IMR-90 (cell line): ENCODE data around the gene TEAD2. TPM values are rescaled to one million over a fixed set of nuclear protein-coding genes. Genes with fewer than 3 reads are reported as not detected.

Experiments
- ATAC-seq: fragments of 200-7000 bp; cut with Tn5 transposase; 2 replicates; pipeline ENCODE4 v1.9.1; 2020; ENCODE audit warnings: low read depth, mild to moderate bottlenecking, moderate library complexity
- BruUV-seq: library from RNA; stranded (reverse); fragments of 400-500 nt; replicated peaks from 2 replicates; lab custom pipeline; 2021; lab: Mats Ljungman, UMichigan
- CTCF ChIA-PET: fragments of 300-600 bp; formaldehyde crosslinking; extraction: SDS; loops from one replicate; lab custom pipeline; 2021; ENCODE audit warnings: antibody characterized with exemption; lab: Yijun Ruan, JAX
- POLR2A ChIA-PET: fragments of 300-600 bp; sonication (Branson Sonifier 250); formaldehyde crosslinking; loops from one replicate; lab custom pipeline; 2022; ENCODE audit warnings: antibody characterized with exemption; ENCODE audit not compliant: unreplicated experiment; lab: Charles Lee
- DNase-seq: peaks from one replicate; pipeline ENCODE4 v3.0.0; 2013
- H2AFZ ChIP-seq: replicated peaks from 2 replicates; pipeline ENCODE3; 2013; ENCODE audit warnings: low read length, mild to moderate bottlenecking; ENCODE audit not compliant: poor library complexity
- H2AK5ac ChIP-seq: 2 replicates; pipeline ENCODE4 v1.6.1; 2013; ENCODE audit warnings: low read depth, low read length, inconsistent platforms
- H2AK9ac ChIP-seq: replicated peaks from 2 replicates; pipeline ENCODE3; 2013; ENCODE audit warnings: mild to moderate bottlenecking, low read depth, low read length, moderate library complexity; ENCODE audit not compliant: poor library complexity
- H2BK120ac ChIP-seq: 2 replicates; pipeline ENCODE4 v1.6.1; 2013; ENCODE audit warnings: low read depth, low read length, inconsistent platforms
- H2BK15ac ChIP-seq: 3 replicates; pipeline ENCODE4 v1.6.1; 2013; ENCODE audit warnings: low read depth, low read length, inconsistent platforms
- H2BK20ac ChIP-seq: 2 replicates; pipeline ENCODE4 v1.6.1; 2013; ENCODE audit warnings: low read depth, mild to moderate bottlenecking, inconsistent platforms, low read length, moderate library complexity
- H2BK5ac ChIP-seq: 2 replicates; pipeline ENCODE4 v1.6.1; 2013; ENCODE audit warnings: mild to moderate bottlenecking, low read depth, low read length, inconsistent platforms; ENCODE audit not compliant: poor library complexity, severe bottlenecking
- H3K14ac ChIP-seq: replicated peaks from 2 replicates; pipeline ENCODE4 v1.6.1; 2013; ENCODE audit warnings: low read depth, low read length, inconsistent platforms
- H3K18ac ChIP-seq: 2 replicates; pipeline ENCODE4 v1.6.1; 2013; ENCODE audit warnings: low read depth, low read length, control low read depth
- H3K23ac ChIP-seq: 2 replicates; pipeline ENCODE4 v1.6.1; 2013; ENCODE audit warnings: low read depth, low read length, inconsistent platforms
- H3K27ac ChIP-seq: 2 replicates; pipeline ENCODE4 v1.5.1; 2013; ENCODE audit warnings: mild to moderate bottlenecking, control low read depth, low read length; ENCODE audit not compliant: insufficient read depth
- H3K27me3 ChIP-seq: 2 replicates; pipeline ENCODE4 v1.6.1; 2013; ENCODE audit warnings: low read length; ENCODE audit not compliant: control insufficient read depth, insufficient read depth
- H3K36me3 ChIP-seq: 2 replicates; pipeline ENCODE4 v1.6.1; 2013; ENCODE audit warnings: low read length, mixed read lengths; ENCODE audit not compliant: control insufficient read depth, insufficient read depth
- H3K4ac ChIP-seq: 2 replicates; pipeline ENCODE4 v1.6.1; 2013; ENCODE audit warnings: low read depth, low read length, inconsistent platforms
- H3K4me1 ChIP-seq: 2 replicates; pipeline ENCODE4 v1.6.1; 2013; ENCODE audit warnings: low read length, mixed read lengths; ENCODE audit not compliant: control insufficient read depth, insufficient read depth
- H3K4me2 ChIP-seq: 2 replicates; pipeline ENCODE4 v1.6.1; 2013; ENCODE audit warnings: low read depth, mild to moderate bottlenecking, control low read depth, low read length, moderate library complexity
- H3K4me3 ChIP-seq: 2 replicates; pipeline ENCODE4 v1.5.1; 2013; ENCODE audit warnings: low read depth, mild to moderate bottlenecking, control low read depth, low read length, moderate library complexity; ENCODE audit not compliant: insufficient read depth
- H3K56ac ChIP-seq: 2 replicates; pipeline ENCODE4 v1.6.1; 2013; ENCODE audit warnings: low read length, inconsistent platforms; ENCODE audit not compliant: insufficient read depth; ENCODE audit errors: extremely low read depth
- H3K79me1 ChIP-seq, 2 experiments: 2 replicates each; pipeline ENCODE4 v1.6.1; 2013; ENCODE audit warnings: low read length in 2 of 2, inconsistent platforms in 1 of 2, low read depth in 1 of 2
- H3K9ac ChIP-seq: 2 replicates; pipeline ENCODE4 v1.6.1; 2013; ENCODE audit warnings: low read depth, low read length, control low read depth
- H3K9me1 ChIP-seq: 2 replicates; pipeline ENCODE4 v1.6.1; 2013; ENCODE audit warnings: low read length, inconsistent platforms; ENCODE audit not compliant: insufficient read depth
- H3K9me3 ChIP-seq: 2 replicates; pipeline ENCODE4 v1.6.1; 2013; ENCODE audit warnings: low read length; ENCODE audit not compliant: control insufficient read depth, insufficient read depth
- H4K20me1 ChIP-seq: 2 replicates; pipeline ENCODE4 v1.6.1; 2013; ENCODE audit warnings: low read length, inconsistent platforms; ENCODE audit not compliant: insufficient read depth
- H4K5ac ChIP-seq: 2 replicates; pipeline ENCODE4 v1.6.1; 2013; ENCODE audit warnings: mild to moderate bottlenecking, low read depth, low read length, control low read depth
- H4K8ac ChIP-seq, 2 experiments: 2 replicates each; pipeline ENCODE4 v1.6.1; 2013; ENCODE audit warnings: low read depth in 2 of 2, low read length in 2 of 2, control low read depth in 1 of 2, inconsistent platforms in 1 of 2
- H4K91ac ChIP-seq: 2 replicates; pipeline ENCODE4 v1.6.1; 2013; ENCODE audit warnings: low read depth, low read length, inconsistent platforms; ENCODE audit not compliant: insufficient read depth
- BHLHE40 ChIP-seq: fragments of 150-350 bp; IDR thresholded peaks from 2 replicates; pipeline ENCODE4 v1.6.1; 2016; ENCODE audit warnings: mild to moderate bottlenecking, low read depth, low read length
- CEBPB ChIP-seq: IDR thresholded peaks from 2 replicates; pipeline ENCODE4 v1.6.1; 2012; ENCODE audit warnings: low read depth, low read length, improper control_type of control experiment
- CHD1 ChIP-seq: IDR thresholded peaks from 2 replicates; pipeline ENCODE4 v1.6.1; 2012; ENCODE audit warnings: low read depth, low read length, improper control_type of control experiment
- CTCF ChIP-seq: conservative IDR thresholded peaks from 2 replicates; pipeline ENCODE4 v1.5.1; 2012; ENCODE audit warnings: mild to moderate bottlenecking, low read depth, low read length, improper control_type of control experiment
- ELK1 ChIP-seq: fragments of 150-350 bp; IDR thresholded peaks from 2 replicates; pipeline ENCODE4 v1.6.1; 2016; ENCODE audit warnings: low read depth, mild to moderate bottlenecking, low read length, moderate library complexity, borderline replicate concordance
- FOS ChIP-seq: fragments of 150-350 bp; IDR thresholded peaks from 2 replicates; pipeline ENCODE4 v1.6.1; 2016; ENCODE audit warnings: low read depth, low read length
- MAFK ChIP-seq: IDR thresholded peaks from 2 replicates; pipeline ENCODE4 v1.6.1; 2012; ENCODE audit warnings: low read depth, low read length, improper control_type of control experiment
- MAZ ChIP-seq: IDR thresholded peaks from 2 replicates; pipeline ENCODE4 v1.6.1; 2012; ENCODE audit warnings: low read depth, mild to moderate bottlenecking, low read length, improper control_type of control experiment, moderate library complexity, borderline replicate concordance
- MXI1 ChIP-seq: IDR thresholded peaks from 2 replicates; pipeline ENCODE4 v1.6.1; 2012; ENCODE audit warnings: low read depth, mild to moderate bottlenecking, low read length, moderate library complexity, borderline replicate concordance
- NFE2L2 ChIP-seq: fragments of 150-350 bp; IDR thresholded peaks from 2 replicates; pipeline ENCODE4 v1.6.1; 2016; ENCODE audit warnings: low read depth, mild to moderate bottlenecking, low read length
- POLR2A ChIP-seq: IDR thresholded peaks from 2 replicates; pipeline ENCODE4 v1.6.1; 2012; ENCODE audit warnings: mild to moderate bottlenecking, low read depth, low read length
- RAD21 ChIP-seq: IDR thresholded peaks from 2 replicates; pipeline ENCODE4 v1.6.1; 2012; ENCODE audit warnings: low read length, improper control_type of control experiment
- RCOR1 ChIP-seq: IDR thresholded peaks from 2 replicates; pipeline ENCODE4 v1.6.1; 2012; ENCODE audit warnings: mild to moderate bottlenecking, low read length, improper control_type of control experiment; ENCODE audit not compliant: insufficient replicate concordance
- RFX5 ChIP-seq: IDR thresholded peaks from 2 replicates; pipeline ENCODE4 v1.8.0; 2012; ENCODE audit warnings: low read depth, mild to moderate bottlenecking, low read length, moderate library complexity
- SMC3 ChIP-seq: fragments of 150-350 bp; IDR thresholded peaks from 2 replicates; pipeline ENCODE4 v1.6.1; 2016; ENCODE audit warnings: low read depth, mild to moderate bottlenecking, antibody characterized with exemption, low read length, moderate library complexity
- USF2 ChIP-seq: fragments of 150-350 bp; IDR thresholded peaks from 2 replicates; pipeline ENCODE4 v1.6.1; 2017; ENCODE audit warnings: mild to moderate bottlenecking, antibody characterized with exemption, low read length, low read depth
- WGBS, 2 experiments: methylation state at CpG; one replicate each; pipeline versions ENCODE4 v1.1.5 to v1.1.7; 2013; ENCODE audit warnings: missing lambda C conversion rate in 2 of 2; ENCODE audit not compliant: insufficient read length in 1 of 2; ENCODE audit errors: extremely low coverage in 2 of 2; 5-methylcytosine and 5-hydroxymethylcytosine counted together
- dilution Hi-C: fragments of 300-500 bp; cut with HindIII; formaldehyde crosslinking; loops from one replicate; pipeline ENCODE4 v1.14.3; 2018; ENCODE audit warnings: low sequenced_read_pairs; ENCODE audit not compliant: unreplicated experiment
- in situ Hi-C: fragments of 300-500 bp; cut with MboI; formaldehyde crosslinking; loops from 3 replicates; pipeline ENCODE4 v1.14.3; 2019; ENCODE audit warnings: low sequenced_read_pairs, inconsistent platforms, mixed read lengths
- intact Hi-C: fragments of 100-400 bp; cut with micrococcal nuclease; formaldehyde crosslinking; loops from 2 replicates; pipeline ENCODE4 v1.10.0; 2022
- polyA plus RNA-seq, 3 experiments: library from polyadenylated mRNA; depleted of rRNA; stranded (reverse); fragments of >200 nt; gene quantifications; 2 replicates each; pipeline ENCODE4 v1.2.3, GENCODE V29; 2012; ENCODE audit warnings: low replicate concordance in 1 of 3
- total RNA-seq: library from RNA; depleted of rRNA; stranded (reverse); fragments of >200 nt; gene quantifications from 2 replicates; pipeline ENCODE4 v1.2.3, GENCODE V29; 2012

TEAD2 gene
- total and polyA plus RNA-seq, 2 of the 4 experiments (the other 2 are of a cell fraction), result 30.8 to 33.6 TPM

GRCh38 chr19:49409441-49410029 is 47.3 kb upstream of the TEAD2 start:
- Histone ChIP-seq H4K20me1 (no peaks in the 10 kb centered on the region), H4K8ac (no peak overlapping the region), H3K4me1 (no peaks in the 10 kb centered on the region), H3K18ac (no peak overlapping the region), H3K27ac (no peak overlapping the region), H3K56ac (no peak overlapping the region), H3K4me3 (no peak overlapping the region), H3K14ac (no peak overlapping the region), H2BK5ac (no peak overlapping the region), H2AFZ (no peak overlapping the region), H2BK15ac (no peak overlapping the region), H3K4me2 (no peak overlapping the region), H3K36me3 (no peaks in the 10 kb centered on the region), H4K5ac (no peak overlapping the region), H3K27me3 (peaks cover 45% of the 10 kb centered on the region), H4K91ac (no peak overlapping the region), H3K4ac (no peak overlapping the region), H2BK20ac (no peak overlapping the region), H3K9me3 (no peaks in the 10 kb centered on the region), H2BK120ac (no peak overlapping the region), H3K9ac (no peak overlapping the region), H3K79me1 (no peaks in the 10 kb centered on the region), H2AK9ac (no peak overlapping the region), H2AK5ac (no peak overlapping the region), H3K9me1 (no peaks in the 10 kb centered on the region), H3K23ac (no peak overlapping the region)
- dilution Hi-C loops, result no loop called here
- no peak for ATAC-seq
- no TSS peak for BruUV-seq
- WGBS, 2 experiments, result 69% methylated on average over 3 of the region's 5 CpGs; no CpG with 5 or more reads in 1 of the 2 experiments
- ChIA-PET POLR2A (interaction anchor here (0.5 kb wide), 1 partner anchor 277 kb away, joined by 6 read pairs; no protein-coding TSS in a partner anchor), CTCF (interaction anchor here (1.2 kb wide), 1 partner anchor 17 kb away, joined by 3 read pairs; no protein-coding TSS in a partner anchor)
- in situ Hi-C loops, result no loop called here
- intact Hi-C loops, result no loop called here
- no peak for DNase-seq
- TF ChIP-seq BHLHE40 (no peak), POLR2A (no peak), USF2 (no peak), NFE2L2 (no peak), CHD1 (no peak), MAFK (no peak), CTCF (no peak), MAZ (no peak), SMC3 (no peak), ELK1 (no peak), MXI1 (no peak), RFX5 (no peak), FOS (no peak), RAD21 (no peak), CEBPB (no peak), RCOR1 (no peak)
